ENCODE data around the gene COL11A2.

The COL11A2 gene

DNA sequence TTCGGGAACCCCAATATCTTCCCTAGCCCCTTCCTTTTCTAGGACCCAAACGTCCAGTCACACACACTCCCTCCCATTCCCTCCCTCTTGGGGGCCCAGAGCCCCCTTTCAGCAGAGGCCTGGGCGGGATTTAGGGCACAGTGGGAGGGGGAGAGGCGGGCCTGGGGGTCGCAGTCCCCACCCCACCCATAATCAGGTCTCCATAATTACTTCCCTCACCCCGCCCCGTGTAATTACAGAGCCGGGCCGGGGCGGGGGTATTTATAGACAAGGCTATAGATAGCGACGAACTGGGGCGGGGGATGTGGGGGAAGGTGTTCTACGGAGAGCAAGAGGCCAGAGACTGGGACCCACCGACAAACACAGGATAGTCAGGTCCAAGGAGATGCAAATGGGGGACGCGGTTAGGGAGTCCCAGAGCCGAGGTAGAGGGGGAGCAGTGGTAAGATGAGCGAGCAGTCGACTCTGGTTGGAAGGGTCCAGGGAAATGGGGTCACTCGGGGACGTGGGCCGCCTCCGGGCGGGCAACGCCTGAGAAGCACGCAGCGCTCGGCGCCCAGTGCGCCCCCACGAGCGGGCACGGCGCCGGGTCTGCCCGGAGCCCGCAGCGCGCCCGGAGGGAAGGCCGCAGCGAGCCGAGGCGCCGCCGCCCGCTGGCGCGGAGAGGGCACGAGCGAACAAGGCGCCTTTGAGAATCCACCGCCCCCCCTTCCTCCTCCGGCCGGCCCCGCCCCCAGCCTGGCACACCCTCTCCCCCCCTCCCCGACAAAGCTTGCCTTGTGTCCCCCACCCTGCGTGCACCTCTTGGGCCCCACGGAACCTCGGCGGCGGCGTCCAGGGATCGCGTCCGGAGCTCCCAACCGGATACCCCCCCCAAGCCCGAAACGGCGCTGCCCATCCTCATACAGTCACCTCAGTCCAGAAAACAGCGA, 670 bp upstream of the COL11A2 start:
- DNase-seq (ENCODE audit: low read depth, low spot score) = no peak

DNA sequence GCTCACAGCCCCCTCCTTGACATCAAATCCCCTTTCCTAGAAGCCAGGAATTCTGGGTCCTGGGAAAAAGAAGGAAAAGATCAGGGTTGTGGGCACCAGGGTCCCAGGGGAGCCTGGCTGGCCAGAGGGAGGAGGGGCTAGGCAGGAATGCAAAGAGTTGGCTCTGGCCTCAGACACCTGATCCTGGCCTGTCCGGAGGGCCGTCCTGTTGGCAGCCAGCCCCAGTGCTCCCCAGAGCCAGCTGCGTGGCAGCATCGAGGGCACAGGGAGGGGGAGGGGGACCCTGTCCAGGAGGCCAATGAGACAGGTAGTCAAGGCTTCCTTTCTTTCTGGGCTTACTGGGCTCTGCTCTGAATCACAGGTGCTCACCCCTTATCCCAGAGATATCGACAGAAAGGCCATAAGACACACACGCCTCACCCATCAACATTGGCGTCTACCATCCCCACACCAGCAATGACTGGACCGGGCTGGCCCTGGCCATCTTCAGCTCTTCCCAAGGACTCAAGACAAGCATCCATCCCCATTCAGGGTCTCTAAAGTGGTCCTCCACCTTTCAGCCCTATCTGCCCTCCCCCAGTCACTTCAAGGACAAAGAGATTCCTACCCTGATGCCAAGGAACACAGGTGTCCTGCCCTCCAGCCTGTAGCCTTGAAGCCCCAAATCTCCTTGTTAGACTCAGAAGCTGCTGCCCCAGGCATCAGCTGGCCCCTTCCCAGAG, 723 bp downstream of the COL11A2 start:
- DNase-seq (ENCODE audit: low read depth, low spot score) = no peak

DNA sequence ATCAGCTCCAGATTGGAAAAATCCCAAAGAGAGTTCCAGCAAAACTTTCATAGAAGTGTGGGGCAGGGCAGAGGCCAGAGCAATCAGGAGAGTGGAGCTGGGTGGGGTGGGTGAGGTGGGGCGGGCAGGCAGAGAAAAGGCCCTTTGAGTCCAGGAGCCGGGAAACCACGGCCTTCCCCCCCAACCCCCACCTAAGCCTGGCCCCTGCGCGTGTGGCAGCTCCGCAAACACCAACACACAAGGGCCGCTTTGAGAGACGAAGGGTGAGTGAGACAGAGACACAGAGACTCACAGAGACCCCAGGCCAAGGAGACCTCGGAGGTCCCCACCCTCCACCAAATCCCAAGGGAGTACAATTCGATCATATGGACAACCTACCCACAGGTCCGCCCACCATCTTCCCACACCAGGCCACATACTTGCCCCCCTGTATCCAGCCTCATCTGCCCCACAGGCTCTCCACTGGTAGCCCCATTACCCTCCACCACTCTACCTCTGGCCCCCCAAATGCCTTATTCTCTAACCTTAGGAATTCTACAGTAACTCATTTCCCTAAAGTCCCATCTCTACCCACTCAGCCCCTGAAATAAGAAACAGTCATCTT, 1.7 kb downstream of the COL11A2 start:
- DNase-seq (ENCODE audit: low read depth, low spot score) = no peak

DNA sequence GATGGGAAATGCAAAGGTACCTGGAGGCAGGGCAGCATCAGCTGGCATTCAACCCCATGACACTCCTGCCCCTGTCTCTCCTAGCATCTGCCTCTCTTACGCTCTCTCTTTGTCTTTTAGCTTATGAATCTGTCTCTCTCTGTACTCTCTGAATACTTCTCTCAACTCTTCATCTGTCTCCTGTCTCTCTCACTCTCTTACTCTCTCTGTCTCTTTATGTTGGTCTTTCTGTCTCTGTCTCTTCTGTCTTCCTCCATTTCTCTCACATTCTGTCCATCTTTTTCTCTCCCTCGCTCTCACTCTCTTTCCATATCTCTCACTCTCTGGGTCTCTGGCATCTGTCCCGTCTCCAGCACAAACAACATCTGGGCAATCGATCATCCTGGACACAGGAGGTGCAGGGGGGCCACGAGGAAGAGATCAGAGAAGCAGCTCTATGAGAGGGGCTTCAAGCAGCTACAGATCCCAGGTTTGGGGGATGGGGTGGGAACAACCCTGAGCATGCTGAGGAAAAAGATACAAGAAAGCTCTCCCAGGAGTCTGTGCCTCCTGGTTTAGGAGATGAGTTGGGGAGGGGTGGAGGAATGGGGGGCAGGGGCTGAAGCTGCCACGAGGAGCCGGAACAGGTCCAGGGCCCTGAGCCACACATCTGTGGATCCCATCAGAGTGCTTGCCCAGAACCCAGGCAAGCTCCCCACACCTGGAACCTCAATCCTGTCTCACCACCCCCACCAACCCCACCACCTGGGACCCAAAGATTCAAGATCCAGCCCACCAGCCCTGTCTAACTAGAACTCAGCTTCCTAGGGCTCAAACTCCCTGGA, 2.4 kb downstream of the COL11A2 start:
- DNase-seq (ENCODE audit: low read depth, low spot score) = no peak

DNA sequence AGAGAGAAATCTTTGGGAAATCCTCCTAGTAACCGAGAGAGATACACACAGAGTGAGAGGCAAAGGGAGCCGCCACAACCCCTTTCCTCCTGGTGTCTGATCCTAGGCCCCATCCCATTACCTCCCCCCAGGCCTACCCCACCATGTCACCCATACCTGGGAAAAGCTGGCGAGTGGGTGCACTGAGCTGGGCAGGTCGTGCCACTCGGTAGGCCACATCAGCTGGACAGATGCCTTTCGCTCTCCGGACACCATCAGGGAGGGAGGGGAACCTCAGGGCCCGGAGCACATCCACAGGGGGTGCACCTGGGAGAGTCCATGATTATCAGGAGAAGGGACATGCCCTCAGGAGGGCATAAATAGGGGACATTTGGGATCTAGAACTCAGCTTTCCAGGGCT, 3.1 kb downstream of the COL11A2 start:
- DNase-seq (ENCODE audit: low read depth, low spot score) = no peak

DNA sequence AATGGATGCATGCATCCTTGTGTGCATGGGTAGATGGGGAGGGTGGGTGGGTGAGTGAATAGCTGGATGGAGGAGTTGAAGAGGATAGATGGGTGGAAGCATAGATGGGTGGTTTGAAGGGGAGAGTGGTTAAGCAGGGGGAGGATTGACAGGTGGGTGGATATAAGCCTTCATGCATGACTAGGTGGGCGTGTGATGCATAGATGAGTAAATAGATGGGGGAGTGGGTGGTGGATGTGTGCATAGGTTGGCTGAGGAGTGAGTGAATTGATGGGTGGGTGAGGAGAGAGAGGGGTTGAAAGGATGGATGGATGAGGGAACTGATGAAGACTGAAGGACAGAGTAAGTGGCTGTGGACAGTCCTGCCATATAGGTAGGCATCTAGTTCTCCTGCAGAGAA, 4.5 kb downstream of the COL11A2 start:
- no peak for DNase-seq (ENCODE audit: low read depth, low spot score)

DNA sequence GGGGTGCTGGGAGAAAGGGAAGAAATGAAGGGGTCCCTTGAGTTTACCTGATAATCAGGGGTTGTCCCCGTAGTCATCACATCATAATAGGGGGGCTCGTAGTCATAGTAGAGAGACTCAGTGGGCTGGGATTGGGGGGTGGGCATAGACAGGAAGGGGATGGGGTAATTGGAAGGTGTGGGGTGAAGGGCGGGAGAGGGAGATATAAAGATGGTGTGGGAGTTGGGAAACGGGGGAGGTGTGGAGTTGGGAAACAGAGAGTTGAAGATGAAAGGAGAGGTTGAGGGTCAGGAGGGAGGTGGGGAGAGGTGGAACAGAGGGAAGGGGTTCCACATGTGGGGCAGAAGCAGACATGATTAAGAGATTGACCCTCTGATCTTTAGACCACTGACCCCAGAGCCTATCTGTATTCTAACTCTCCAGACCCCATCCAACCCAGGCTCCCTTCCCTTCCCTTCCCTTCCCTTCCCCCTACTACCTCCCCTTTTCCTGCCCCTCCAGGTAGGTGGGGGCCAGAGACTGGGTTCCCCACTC, 6.5 kb downstream of the COL11A2 start:
- no peak for DNase-seq (ENCODE audit: low read depth, low spot score)

DNA sequence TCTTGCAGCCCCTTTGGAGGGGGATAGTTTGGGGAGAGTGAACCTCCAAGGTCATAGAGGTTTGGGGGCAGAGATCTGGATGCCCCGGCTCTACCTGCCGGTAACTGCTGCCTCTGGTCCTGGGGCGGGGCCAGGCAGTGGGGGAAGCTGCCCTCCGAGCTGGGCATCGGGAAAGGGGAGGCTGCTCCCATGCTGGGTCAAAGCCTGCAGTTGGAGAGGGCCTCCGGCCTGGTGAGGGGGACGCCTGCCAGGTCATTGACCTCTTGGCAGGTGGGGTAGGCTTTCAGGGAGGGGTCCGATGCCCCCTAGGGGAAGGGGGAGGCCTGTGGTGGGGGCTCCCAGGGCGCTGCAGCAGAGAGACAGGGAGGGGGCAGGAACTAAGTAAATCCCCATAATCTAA, 7.1 kb downstream of the COL11A2 start:
- no peak for DNase-seq (ENCODE audit: low read depth, low spot score)

DNA sequence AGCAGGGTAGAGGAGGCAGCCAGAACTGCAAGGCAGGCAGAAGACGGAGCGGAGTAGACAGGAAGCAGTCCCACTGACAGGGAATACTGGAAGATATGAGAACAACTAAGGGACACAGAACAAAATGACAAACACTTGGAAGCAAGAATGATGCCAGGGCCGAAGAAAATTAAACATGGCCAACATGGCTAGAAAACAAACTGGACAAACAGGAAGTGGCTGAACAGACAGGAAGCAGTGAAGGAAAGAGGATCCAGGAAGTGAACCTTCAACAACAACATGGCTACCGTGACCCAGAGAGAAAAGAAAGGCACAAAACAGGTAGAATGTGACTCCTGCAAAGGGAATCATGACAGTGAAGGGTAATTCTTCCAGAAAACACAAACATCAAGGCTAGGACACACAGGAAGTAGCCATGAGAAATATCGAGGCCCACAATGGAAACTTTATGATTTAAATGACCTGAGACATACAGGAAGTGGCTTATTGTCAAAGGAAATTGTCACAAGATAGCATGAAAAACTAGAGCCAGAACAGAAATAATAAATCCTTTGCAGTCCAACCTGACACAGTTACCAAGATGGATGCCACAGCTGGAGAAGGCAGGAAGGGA, 9.1 kb downstream of the COL11A2 start:
- no peak for DNase-seq (ENCODE audit: low read depth, low spot score)

DNA sequence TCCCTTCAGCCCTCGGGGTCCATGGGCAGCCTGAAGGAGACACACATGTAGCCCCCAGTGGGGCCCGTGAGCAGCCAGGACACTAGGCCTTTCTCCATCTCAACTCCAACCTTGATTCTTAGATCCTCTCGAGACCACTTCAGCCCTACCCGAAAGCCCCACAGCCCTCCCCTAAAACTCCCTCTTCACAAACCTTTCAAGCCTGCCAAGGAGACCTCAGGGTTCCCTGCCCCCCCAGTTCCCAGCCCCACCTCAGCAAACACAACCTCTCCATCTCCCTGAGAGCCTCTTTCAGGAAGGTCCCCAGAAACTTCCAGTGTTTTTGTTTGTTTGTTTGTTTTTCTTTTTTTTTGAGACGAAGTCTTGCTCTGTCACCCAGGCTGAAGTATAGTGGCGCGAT, 11.1 kb downstream of the COL11A2 start:
- DNase-seq (ENCODE audit: low read depth, low spot score) = no peak

DNA sequence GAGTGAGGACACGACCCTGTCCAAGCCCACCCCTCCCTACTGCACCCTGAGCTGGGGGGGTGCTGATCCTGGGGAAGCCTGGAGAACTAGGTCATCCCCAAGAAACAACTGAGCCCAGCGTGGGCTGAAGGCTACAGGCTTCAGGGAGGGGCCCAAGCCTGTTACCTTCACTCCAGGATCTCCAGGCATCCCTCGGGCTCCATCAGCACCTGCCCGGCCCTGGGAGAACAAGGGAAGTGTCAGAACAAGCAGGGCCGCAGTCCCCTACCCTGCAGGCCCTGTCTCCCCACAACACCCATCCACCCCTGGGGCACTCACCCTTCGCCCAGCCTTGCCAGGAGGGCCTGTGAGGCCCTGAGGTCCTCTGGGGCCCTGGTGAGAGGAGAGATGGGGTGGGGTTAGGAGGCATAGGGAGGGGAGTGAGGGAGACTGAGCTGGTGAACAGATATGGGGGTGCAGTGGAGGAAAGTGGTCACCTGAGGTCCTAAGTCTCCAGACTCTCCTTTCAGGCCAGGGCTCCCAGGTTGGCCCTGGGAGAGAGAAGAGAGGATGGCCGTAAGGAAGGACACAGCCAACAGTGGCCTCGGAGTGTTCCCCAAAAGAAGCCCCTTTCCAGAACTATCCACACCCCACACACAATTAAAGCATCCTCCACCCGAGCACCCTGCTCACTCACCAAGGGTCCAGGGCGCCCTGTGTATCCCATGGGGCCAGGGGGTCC, 13.4 kb downstream of the COL11A2 start:
- DNase-seq (ENCODE audit: low read depth, low spot score) = no peak

DNA sequence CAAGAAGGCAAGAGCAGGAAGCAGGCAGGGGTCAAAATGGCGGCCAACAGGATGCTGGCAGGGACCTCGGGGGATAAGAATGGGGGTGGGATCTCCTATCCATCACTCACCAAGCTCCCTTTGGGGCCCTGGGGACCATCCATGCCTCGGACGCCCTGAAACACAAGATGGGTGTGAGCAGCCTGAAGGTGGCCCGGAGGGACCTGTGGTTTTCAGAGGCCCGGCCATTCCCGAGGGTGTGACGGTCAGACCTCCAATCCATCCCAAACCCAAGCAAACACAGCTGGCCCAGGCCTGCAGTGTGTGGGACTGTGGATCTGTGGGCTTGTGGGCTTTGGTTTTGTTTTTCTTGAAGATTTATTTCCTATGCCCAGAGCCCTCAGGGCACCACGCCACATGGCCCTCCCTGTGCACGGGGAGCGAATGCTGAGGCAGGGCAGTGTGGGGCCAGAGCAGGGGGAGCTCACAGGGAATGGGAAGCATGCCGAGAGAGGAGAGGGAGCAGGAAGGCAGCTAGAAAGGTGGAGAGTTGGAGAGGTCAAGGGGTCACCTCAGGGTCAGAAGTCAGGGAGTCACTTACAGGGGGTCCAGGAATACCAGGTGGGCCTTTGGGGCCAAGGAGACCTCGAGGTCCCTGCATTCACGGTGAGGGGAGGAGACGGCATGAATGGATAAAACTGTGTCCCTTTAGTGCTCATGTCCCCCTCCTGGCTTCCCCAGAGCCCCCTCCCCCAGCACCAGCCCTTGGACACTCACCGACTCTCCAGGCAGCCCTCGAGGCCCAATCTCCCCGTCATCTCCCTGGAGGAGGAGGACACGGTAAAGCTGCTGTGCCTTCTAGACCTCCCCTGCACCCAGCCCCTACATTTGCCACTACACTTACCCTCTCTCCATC, 14.5 kb downstream of the COL11A2 start:
- DNase-seq (ENCODE audit: low read depth, low spot score) = no peak

DNA sequence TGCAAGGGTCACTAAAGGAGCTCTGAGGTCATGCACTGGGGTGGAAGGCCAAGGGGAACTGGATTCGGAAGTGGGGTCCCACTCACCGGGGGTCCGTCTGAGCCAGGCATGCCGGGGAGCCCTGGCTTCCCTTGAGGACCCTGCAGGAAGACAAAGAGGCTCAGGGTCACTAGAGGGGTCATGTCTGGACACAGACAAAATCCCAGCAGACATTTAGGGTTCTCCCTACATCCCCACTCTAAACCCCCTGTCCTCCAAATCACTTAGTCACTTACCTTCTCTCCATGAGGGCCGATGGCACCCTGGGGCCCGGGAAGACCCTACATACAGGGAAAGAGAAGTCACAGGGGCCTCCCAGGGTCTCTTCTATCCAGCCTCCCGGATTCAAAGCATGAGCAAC, 15.4 kb downstream of the COL11A2 start:
- DNase-seq (ENCODE audit: low read depth, low spot score) = no peak

DNA sequence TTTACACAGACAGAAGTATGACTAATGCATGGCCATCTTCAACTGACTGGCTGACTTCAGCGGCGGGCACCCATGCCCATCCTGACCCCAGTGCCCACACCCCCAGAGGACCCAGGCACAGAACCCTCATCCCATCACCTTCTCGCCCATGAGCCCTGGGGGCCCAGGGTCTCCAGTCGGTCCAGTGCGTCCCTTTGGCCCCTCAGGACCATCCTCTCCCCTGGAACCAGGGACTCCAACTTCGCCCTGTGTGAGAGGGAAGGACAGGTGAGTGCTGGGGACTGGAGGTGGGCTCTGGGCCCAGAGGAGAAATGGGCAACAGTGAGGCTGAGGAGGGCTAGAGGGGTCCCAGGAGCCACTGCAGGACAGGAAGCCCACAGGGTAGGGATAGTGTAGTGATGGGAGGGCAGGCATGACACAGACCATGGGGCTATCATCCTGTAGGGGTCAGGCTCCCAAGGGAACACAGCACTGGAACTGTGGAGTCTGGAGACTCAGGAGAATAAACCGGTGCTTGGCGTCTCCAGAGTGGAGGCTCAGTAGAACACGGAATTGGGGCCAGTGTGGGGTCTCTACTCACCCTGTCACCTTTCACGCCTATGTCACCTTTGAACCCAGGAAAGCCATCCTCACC, 16.7 kb downstream of the COL11A2 start:
- DNase-seq (ENCODE audit: low read depth, low spot score) = no peak

DNA sequence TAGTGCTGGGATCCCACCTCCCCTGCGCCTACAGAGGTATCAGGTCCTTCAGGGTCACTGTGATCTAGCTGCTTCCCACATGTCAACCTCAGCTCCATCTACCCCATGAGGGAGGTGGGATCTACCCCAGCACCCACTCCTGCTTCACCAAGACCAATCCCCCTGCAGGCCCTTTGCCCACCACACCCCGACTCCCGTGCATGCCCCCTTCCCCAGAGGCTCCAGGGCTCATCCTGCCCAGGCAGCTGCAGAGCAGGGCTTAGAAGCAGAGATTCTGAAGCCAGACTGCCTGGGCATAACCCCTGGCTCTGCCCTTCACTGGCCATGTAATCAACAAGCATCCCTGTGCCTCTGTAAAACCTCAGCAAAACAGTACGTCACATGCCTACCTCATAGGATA, 17.5 kb downstream of the COL11A2 start:
- no peak for DNase-seq (ENCODE audit: low read depth, low spot score)

DNA sequence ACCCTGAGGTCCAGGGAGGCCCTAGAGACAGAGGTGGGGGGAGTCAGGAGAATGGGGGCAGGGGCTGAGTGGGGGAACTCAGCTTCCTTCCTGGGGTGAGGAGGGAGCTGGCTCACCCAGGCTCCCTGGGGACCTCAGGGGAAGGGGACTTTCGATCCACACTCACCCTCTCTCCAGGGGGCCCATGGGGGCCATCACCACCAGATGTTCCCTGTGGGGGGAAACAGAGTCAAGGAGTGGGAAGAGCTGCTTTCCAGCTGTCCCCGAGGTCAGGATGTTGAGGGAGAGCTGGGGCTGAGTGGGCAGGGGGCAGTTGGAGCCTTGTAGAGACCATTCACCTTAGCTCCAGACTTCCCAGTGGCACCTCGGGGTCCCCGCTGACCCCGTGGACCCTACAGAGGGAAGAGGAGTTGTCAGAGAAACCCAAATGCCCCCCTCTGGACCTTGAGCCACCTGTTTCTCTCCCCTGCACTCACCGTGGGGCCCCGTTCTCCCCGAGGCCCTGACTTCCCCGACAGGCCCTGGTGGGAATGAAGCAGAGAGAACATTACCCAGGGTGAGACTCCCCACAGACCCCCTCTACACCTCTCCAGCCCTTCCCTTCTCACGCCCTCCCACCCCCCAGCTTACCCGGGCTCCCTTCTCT, 18.6 kb downstream of the COL11A2 start:
- no peak for DNase-seq (ENCODE audit: low read depth, low spot score)

DNA sequence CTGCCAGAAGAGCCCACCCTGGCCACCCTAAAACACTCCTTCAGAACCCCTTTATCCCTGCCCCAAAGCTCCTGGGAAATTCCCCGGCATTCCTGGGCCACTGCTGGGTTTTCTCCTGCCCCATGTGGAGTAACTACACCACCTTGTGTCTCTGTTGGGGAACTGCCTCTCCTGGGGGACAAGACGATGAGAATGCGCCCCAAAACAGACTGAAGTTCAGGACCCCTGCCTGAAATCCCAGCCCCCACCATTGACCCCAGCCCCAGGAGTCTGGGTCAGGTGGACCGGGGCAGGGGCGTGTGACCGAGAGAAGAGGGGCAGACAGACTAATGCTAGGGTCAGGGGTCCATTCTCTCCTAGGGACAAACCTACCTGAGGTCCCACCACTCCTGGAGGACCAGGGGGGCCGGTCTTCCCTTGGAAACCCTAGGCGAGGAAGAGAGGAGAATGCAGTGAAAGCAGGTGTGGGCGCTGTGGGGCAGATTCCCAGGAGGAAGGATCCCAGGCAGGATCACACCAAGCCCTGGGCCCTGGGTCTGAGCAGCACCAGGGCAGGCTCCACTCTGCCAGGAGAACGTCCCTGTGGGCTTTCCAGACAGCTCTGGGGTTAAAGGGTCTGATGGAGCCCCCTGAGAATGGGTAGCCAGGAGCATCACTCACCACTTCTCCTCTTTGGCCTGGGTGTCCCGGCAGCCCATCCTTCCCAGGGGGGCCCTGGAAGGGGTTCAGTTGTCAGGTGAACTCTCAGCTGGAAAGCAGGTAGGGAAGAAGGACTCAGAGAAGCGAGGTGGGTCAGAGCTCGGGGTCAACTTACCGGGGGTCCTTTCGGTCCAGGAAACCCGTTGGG, 19.4 kb downstream of the COL11A2 start:
- no peak for DNase-seq (ENCODE audit: low read depth, low spot score)

Data from activated naive CD8-positive, alpha-beta T cell treated with anti-CD3 and anti-CD28 coated beads, Interleukin-2, amount 50 U/mL, for 16 hours (primary cell).